ENCODE measurements around the gene LKAAEAR1. TPM values are rescaled to one million over a fixed set of nuclear protein-coding genes. Genes with fewer than 3 reads are reported as not detected.

Gene LKAAEAR1
- total and polyA plus RNA-seq, 2 of the 4 experiments (the other 2 are of a cell fraction) = 0.21 TPM; not detected in 1

DNA sequence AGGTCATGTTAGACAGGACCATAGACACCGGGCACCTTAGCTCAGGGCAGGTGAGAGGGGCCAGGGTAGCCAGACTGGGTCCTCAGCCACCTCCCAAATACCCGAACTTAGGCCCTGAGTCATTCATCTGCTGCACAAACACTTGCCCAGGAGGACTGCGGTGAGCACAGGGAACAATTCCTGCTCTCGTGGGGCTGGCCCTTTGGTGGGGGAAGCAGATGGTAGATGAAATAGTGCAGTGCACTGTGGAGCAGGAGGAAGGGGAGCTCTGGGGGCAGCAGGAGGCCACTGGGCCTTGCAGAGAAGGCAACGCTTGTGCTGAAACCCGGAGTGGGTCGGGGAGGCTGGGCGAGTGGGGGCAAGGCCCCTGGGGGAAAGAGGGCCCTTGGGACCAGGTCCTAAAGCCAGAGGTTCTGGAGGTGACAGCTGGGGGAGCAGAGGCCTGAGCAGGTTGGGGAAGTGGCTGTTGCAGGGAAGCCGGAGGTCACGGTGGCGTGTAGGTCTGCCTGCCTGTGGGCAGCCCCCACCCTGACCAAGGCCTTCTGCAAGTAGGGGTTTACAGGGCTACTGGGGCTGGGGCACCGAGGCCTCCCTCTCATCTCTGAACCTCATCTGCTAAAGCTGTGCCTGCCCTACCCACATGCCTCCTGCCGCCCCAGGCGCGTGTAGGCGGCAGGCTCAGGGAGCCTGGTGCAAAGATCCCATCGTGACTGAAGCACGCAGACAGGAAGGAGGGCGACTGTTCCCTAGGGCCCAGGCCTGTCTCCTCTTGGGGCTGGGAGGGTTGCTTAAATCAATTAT, 27.8 kb upstream of the LKAAEAR1 start (continued):
- no peak for TF ChIP-seq POLR2A (IDR thresholded peaks at IDR 0.05; ENCODE audit: low read depth, low read length)

DNA sequence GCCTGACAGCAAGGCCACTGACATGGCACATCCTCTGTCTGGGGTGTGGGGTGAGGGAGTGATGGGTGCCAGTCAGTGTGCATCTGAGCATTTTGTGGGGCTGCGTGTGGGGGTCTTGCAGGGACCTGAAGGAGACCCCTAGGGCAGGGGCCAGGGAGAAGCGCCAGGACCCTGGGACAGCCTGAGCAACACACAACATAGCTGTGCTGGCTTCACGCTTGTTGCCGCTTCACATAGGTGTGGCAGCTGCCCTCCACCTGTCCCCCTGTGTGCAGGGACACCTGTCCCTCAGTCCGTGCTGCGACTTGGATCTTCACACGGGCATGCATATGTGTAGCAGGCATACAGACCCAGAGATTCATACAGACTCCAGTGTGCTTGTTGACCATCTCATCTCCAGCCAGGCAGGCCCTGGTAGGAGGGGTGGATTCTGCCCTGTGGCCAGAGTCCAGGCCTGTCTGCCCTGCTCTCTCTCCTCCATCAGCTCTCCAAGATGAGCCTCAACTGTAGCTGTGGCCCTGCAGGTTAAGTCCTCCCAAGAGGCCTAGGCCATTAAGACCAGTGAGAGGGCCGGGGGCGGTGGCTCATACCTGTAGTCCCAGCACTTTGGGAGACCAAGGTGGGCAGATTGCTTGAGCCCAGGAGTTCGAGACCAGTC, 26.3 kb upstream of the LKAAEAR1 start:
- Histone ChIP-seq H3K4ac (ENCODE audit: low read depth, low read length) (no peak overlapping the region), H4K91ac (ENCODE audit: insufficient read depth, low read depth, low read length) (no peak overlapping the region), H4K8ac (ENCODE audit: low read depth in 2 of 2, low read length in 2 of 2) (no peak overlapping the region), H2BK20ac (ENCODE audit: low read depth, low read length) (no peak overlapping the region), H2BK5ac (ENCODE audit: low read depth, low read length, poor library complexity, severe bottlenecking) (no peak overlapping the region), H2AK9ac (replicated peaks; ENCODE audit: low read depth, low read length, poor library complexity) (no peak overlapping the region), H3K14ac (replicated peaks; ENCODE audit: low read depth, low read length) (no peak overlapping the region), H4K5ac (ENCODE audit: low read depth, low read length) (no peak overlapping the region), H3K9me3 (ENCODE audit: control insufficient read depth, insufficient read depth, low read length) (no peaks in the 10 kb centered on the region), H3K27ac (ENCODE audit: insufficient read depth, low read length) (no peak overlapping the region), H3K27me3 (ENCODE audit: control insufficient read depth, insufficient read depth, low read length) (peaks cover 44% of the 10 kb centered on the region), H3K36me3 (ENCODE audit: control insufficient read depth, insufficient read depth, low read length) (no peaks in the 10 kb centered on the region), H3K4me3 (ENCODE audit: insufficient read depth, low read depth, low read length) (no peak overlapping the region), H2AK5ac (ENCODE audit: low read depth, low read length) (no peak overlapping the region), H3K79me1 (ENCODE audit: low read depth in 1 of 2, low read length in 2 of 2) (no peaks in the 10 kb centered on the region), H2AFZ (replicated peaks; ENCODE audit: low read length, poor library complexity) (no peak overlapping the region), H3K9ac (ENCODE audit: low read depth, low read length) (no peak overlapping the region), H3K9me1 (ENCODE audit: insufficient read depth, low read length) (no peaks in the 10 kb centered on the region), H3K23ac (ENCODE audit: low read depth, low read length) (no peak overlapping the region), H2BK15ac (ENCODE audit: low read depth, low read length) (no peak overlapping the region), H3K4me2 (ENCODE audit: low read depth, low read length) (no peak overlapping the region), H3K18ac (ENCODE audit: low read depth, low read length) (no peak overlapping the region), H3K56ac (ENCODE audit: extremely low read depth, insufficient read depth, low read length) (no peak overlapping the region), H2BK120ac (ENCODE audit: low read depth, low read length) (no peak overlapping the region), H4K20me1 (ENCODE audit: insufficient read depth, low read length) (no peaks in the 10 kb centered on the region), H3K4me1 (ENCODE audit: control insufficient read depth, insufficient read depth, low read length) (no peaks in the 10 kb centered on the region)
- dilution Hi-C loops (cut with HindIII; ENCODE audit: low sequenced_read_pairs, unreplicated experiment) (no loop called here), intact Hi-C loops (cut with micrococcal nuclease) (no loop called here), in situ Hi-C loops (cut with MboI; ENCODE audit: low sequenced_read_pairs) (no loop called here)
- DNase-seq = no peak
- CTCF ChIA-PET = no interaction called here
- ATAC-seq (ENCODE audit: low read depth) = no peak
- no peak for TF ChIP-seq POLR2A (IDR thresholded peaks at IDR 0.05; ENCODE audit: low read depth, low read length)
- POLR2A ChIA-PET (ENCODE audit: unreplicated experiment) = no interaction called here
- no TSS peak for BruUV-seq (replicated peaks)
- WGBS, 2 experiments (ENCODE audit: extremely low coverage in 2 of 2, insufficient read length in 1 of 2) = 85% methylated on average over 4 of the region's 10 CpGs; no CpG with 5 or more reads in 1 of the 2 experiments
